GM10266 (cell line): Measurements from ENCODE around the gene ETV7.

Source experiments
- DNase-seq: peaks from one replicate; pipeline ENCODE4 v3.0.0; 2012; ENCODE audit errors: extremely low spot score
- TF ChIP-seq, protein P1 (sequence below): IDR thresholded peaks from 2 replicates; pipeline ENCODE4 v1.5.1; 2012; ENCODE audit warnings: mild to moderate bottlenecking, low read depth; ENCODE audit not compliant: control insufficient read depth, insufficient read depth; ENCODE audit errors: missing control alignments

Gene ETV7

DNA sequence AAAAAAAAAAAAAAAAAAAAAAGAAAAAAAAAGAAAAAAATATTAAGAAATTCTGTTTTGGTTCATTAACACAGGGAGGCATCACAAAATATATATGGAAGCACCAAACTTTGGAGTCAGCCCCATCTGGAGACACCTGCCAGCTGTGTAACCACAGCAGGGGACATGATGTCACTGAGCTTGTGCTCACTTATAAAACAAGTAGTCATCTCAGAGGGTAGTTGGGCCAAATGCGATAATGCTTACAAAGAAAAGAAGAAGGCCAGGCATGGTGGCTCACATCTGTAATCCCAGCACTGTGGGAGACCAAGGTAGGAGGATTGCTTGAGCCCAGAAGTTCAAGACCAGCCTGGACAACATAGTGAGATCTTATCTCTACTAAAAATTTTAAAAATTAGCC is 49.7 kb downstream of the ETV7 start:
- DNase-seq, result no peak
- TF ChIP-seq, protein P1, sequence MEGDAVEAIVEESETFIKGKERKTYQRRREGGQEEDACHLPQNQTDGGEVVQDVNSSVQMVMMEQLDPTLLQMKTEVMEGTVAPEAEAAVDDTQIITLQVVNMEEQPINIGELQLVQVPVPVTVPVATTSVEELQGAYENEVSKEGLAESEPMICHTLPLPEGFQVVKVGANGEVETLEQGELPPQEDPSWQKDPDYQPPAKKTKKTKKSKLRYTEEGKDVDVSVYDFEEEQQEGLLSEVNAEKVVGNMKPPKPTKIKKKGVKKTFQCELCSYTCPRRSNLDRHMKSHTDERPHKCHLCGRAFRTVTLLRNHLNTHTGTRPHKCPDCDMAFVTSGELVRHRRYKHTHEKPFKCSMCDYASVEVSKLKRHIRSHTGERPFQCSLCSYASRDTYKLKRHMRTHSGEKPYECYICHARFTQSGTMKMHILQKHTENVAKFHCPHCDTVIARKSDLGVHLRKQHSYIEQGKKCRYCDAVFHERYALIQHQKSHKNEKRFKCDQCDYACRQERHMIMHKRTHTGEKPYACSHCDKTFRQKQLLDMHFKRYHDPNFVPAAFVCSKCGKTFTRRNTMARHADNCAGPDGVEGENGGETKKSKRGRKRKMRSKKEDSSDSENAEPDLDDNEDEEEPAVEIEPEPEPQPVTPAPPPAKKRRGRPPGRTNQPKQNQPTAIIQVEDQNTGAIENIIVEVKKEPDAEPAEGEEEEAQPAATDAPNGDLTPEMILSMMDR, result no peak

GRCh38 chr6:36336779-36337241 is 50.7 kb downstream of the ETV7 start, which contains the start of gene BNIP5:
TSS of gene BNIP5 (minus strand) at chr6:36336888. CDS start at chr6:36330690, 6,198 bp downstream.
- peak; percentile 44 for DNase-seq
- TF ChIP-seq, protein P1, result no peak

GRCh38 chr6:36336208-36336710 is 51.2 kb downstream of the ETV7 start:
- TF ChIP-seq, protein P1, result no peak
- DNase-seq, result no peak

DNA sequence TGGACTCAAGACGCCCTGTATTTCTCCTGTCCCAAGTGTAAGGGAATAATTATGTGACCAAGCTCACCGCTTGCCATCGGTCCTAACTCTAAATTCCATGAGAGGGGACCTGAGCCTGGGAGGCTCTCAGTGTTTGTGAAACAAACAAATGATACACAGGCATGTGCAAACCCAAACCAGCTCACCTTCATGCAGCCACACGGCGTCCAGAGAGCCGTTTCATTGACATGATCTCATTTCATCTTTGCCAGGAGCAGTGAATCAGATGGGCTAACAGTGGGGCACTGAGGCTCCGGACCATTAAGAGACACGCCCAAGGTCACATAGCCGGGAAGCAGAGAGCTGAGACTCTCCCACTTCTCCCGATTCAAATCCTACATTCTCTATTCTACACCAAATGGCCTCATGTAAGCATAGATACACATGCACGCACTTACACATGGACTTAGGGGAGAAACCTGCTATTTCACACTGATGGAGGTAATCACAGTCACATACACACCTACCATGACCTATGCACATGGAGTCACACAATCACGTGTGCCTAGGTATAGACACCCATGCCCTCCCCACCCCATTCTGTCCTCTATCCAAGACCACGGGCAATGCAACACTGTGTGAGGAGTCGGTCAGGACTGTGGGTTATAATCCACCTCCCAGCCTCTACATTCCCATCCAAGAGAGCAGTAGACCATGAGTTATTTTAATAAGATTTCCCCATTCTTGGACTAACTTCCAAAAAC is 51.8 kb downstream of the ETV7 start:
- TF ChIP-seq, protein P1, result no peak
- DNase-seq, result no peak

DNA sequence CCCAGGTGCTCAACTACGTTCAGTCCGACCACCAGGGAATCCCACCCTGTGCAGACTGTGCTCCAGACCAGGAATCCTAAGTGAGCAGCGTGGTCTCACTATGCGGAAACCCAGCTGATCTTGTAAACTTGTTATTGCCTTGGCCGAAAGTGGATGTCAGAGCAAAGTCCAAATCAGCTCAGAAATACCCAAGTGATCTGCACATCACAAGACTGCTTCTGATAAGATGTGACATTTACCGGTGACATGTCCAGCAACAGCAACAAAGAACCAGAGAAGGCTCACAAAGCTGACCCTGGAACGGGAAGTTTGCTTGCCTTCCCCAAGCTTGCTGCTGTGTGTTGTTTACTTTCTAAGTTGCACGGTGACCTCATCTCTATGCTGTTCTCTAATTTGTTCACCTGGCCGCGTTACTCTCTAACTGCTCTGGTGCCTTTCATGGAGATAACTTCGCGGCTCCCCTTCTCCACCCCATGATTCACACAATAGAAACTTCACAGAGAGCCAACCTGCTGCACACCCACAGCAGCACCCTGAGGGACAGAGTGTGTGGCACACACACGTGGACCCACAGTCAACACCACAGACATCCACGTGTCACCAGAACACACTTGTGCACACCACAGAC is 52.5 kb downstream of the ETV7 start:
- TF ChIP-seq, protein P1, result no peak
- no peak for DNase-seq

DNA sequence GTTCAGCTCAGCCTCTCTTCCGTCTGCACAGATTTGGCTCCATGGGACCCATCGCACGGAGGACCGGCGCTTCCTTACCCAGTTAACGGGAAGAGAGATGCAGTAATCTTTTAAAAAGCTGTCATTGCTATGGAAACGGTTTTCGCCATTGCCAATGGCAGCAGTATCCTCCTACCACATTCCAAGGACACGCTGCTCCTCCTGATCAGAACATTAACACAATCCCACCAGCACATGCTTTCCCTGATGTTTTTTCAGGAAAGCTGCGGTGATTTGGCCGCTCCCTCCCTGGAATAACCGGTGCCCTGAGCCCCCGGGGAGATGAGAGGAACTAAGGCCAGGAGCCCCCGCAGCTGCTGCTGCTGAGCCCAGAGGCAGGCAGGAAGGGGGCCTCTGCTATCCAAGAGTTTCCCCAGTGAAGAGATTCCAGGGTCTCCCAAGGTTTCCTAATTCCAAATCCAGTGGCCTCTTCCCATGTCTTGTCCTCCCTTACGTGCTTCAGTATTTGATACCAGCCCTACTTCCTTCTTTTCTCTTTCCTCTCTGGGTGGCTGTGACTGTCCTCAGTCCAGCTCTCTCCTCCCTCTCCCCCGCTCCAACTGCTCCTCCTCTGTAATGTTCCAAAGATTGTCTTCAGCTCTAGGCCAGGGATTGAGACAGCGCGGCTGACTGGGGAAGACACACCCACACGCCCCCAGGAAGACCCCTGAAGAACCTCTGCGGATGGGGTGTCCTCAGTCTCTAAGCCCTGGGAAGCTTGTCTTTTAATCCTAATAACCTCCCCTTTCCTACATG is 53.3 kb downstream of the ETV7 start:
- DNase-seq, result no peak
- TF ChIP-seq, protein P1, result no peak
